ENCODE results near the gene ABCC6.

The ABCC6 gene

GRCh38 chr16:16147316-16147999 lies 75.8 kb downstream of the ABCC6 start:
- Histone ChIP-seq H3K27me3 (replicated peaks; ENCODE audit: control insufficient read depth, insufficient read depth, low read length, poor library complexity, severe bottlenecking) (no peaks in the 10 kb centered on the region), H3K9me3 (ENCODE audit: control insufficient read depth, low read length) (no peaks in the 10 kb centered on the region), H3K36me3 (ENCODE audit: control insufficient read depth, insufficient read depth, low read length) (peaks cover 19% of the 10 kb centered on the region), H3K4me1 (ENCODE audit: control insufficient read depth, insufficient read depth, low read length, poor library complexity, severe bottlenecking) (no peaks in the 10 kb centered on the region), H3K27ac (ENCODE audit: insufficient read depth, low read length, poor library complexity, severe bottlenecking) (no peak overlapping the region), H3K4me3 (ENCODE audit: insufficient read depth, low read depth, low read length, poor library complexity, severe bottlenecking) (no peak overlapping the region)
- DNase-seq, result no peak

DNA sequence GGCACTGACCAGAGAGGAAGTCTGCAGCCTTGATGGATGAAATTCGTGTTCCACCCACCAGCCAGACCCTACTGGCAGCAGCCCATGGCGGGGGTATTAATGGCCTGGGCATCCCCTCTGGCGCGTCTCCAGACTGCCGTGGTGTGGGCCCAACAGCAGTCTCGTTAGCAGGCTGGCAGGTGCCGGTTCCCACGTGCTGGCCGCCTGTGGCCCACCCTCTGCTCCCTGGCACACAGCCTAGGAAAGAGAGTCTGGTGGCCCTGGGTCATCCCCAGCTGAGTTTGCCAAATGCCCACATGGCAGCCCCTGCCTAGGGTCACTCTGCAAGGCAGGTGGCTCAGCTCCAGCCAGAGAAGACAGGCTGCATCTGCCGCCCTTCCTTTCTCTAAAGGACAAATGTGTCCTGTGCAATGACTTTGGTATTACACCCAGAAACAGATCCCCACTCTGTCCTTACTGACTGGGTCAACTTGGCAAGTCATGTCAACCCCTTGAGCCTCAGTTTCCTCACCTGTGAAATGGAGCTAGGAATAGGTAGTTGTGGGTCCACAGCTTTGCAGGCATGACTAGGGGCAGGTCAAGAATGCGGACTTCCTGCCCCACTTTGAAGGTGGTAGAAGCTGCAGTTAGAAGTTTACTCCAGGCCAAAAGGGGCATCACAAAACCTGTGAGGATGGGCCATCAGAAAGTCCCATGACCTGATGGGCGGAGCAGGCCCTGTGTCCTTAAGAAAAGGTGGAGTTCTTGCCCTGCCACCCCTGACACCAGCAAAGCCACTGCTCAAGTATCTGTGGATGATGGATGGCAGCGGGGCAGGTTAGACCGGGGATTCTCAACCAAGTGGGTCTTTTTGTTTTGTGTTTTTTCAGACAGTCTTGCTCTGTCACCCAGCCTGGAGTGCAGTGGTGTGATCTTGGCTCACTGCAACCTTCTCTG lies 76.6 kb downstream of the ABCC6 start:
- no peaks in the 10 kb centered on the region for H3K9me3 ChIP-seq (ENCODE audit: control insufficient read depth, low read length)
- peaks cover 27% of the 10 kb centered on the region for H3K36me3 ChIP-seq (ENCODE audit: control insufficient read depth, insufficient read depth, low read length)
- H3K4me3 ChIP-seq (ENCODE audit: insufficient read depth, low read depth, low read length, poor library complexity, severe bottlenecking), result no peak overlapping the region
- DNase-seq, result no peak
- H3K27me3 ChIP-seq (replicated peaks; ENCODE audit: control insufficient read depth, insufficient read depth, low read length, poor library complexity, severe bottlenecking), result no peaks in the 10 kb centered on the region
- H3K4me1 ChIP-seq (ENCODE audit: control insufficient read depth, insufficient read depth, low read length, poor library complexity, severe bottlenecking), result no peaks in the 10 kb centered on the region
- no peak overlapping the region for H3K27ac ChIP-seq (ENCODE audit: insufficient read depth, low read length, poor library complexity, severe bottlenecking)

- Histone ChIP-seq H3K27ac (ENCODE audit: insufficient read depth, low read length, poor library complexity, severe bottlenecking) (no peak overlapping the region), H3K27me3 (replicated peaks; ENCODE audit: control insufficient read depth, insufficient read depth, low read length, poor library complexity, severe bottlenecking) (no peaks in the 10 kb centered on the region), H3K36me3 (ENCODE audit: control insufficient read depth, insufficient read depth, low read length) (peaks cover 40% of the 10 kb centered on the region), H3K9me3 (ENCODE audit: control insufficient read depth, low read length) (no peaks in the 10 kb centered on the region), H3K4me1 (ENCODE audit: control insufficient read depth, insufficient read depth, low read length, poor library complexity, severe bottlenecking) (no peaks in the 10 kb centered on the region), H3K4me3 (ENCODE audit: insufficient read depth, low read depth, low read length, poor library complexity, severe bottlenecking) (no peak overlapping the region)
- no peak for DNase-seq
Measured at GRCh38 chr16:16145286-16145685, 78.0 kb downstream of the ABCC6 start.

DNA sequence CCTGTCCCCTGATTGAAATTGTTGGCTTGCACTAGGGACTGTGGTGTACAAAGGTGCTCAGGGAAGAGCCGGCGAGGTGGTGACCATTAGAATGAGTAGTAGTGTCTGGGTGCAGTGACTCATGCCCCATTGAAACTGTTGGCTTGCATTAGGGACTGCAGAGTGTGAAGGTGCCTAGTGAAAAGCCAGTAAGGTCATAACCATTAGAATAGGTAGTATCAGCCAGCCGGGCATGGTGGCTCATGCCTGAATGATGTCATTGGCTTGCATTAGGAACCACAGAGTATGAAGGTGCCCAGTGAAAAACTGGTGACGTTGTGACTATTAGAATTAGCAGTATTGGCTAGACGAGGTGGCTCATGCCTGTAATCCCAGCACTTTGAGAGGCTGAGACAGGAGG lies 78.9 kb downstream of the ABCC6 start:
- H3K4me3 ChIP-seq (ENCODE audit: insufficient read depth, low read depth, low read length, poor library complexity, severe bottlenecking), result no peak overlapping the region
- no peak for DNase-seq
- H3K9me3 ChIP-seq (ENCODE audit: control insufficient read depth, low read length), result no peaks in the 10 kb centered on the region
- peaks cover 49% of the 10 kb centered on the region for H3K36me3 ChIP-seq (ENCODE audit: control insufficient read depth, insufficient read depth, low read length)
- H3K4me1 ChIP-seq (ENCODE audit: control insufficient read depth, insufficient read depth, low read length, poor library complexity, severe bottlenecking), result no peaks in the 10 kb centered on the region
- no peak overlapping the region for H3K27ac ChIP-seq (ENCODE audit: insufficient read depth, low read length, poor library complexity, severe bottlenecking)
- H3K27me3 ChIP-seq (replicated peaks; ENCODE audit: control insufficient read depth, insufficient read depth, low read length, poor library complexity, severe bottlenecking), result no peaks in the 10 kb centered on the region

DNA sequence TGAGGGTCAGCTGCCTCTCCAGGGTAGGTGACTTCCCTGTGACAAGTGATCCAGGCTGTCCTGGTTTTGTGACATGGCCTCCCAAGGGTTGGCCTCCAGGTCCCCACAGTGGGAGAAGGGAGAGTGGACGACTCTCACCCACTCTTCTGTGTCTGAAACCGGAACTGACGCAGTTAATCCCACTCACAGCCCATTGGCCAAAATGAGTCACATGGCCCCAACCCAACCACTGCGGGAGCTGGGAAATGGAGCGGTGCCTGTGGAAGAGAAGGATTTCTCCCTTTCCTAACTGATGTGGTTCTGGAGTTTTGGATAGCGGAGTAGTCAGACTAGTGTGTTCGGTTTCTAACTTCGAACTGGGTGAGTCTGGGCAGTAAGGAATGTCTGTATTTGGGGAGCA lies 79.4 kb downstream of the ABCC6 start:
- no peak for DNase-seq
- H3K36me3 ChIP-seq (ENCODE audit: control insufficient read depth, insufficient read depth, low read length), result peaks cover 53% of the 10 kb centered on the region

GRCh38 chr16:16143038-16143763 lies 80.1 kb downstream of the ABCC6 start:
- no peak for DNase-seq
- Histone ChIP-seq H3K4me1 (ENCODE audit: control insufficient read depth, insufficient read depth, low read length, poor library complexity, severe bottlenecking) (no peaks in the 10 kb centered on the region), H3K36me3 (ENCODE audit: control insufficient read depth, insufficient read depth, low read length) (peaks cover 61% of the 10 kb centered on the region), H3K27me3 (replicated peaks; ENCODE audit: control insufficient read depth, insufficient read depth, low read length, poor library complexity, severe bottlenecking) (no peaks in the 10 kb centered on the region), H3K9me3 (ENCODE audit: control insufficient read depth, low read length) (no peaks in the 10 kb centered on the region), H3K4me3 (ENCODE audit: insufficient read depth, low read depth, low read length, poor library complexity, severe bottlenecking) (no peak overlapping the region), H3K27ac (ENCODE audit: insufficient read depth, low read length, poor library complexity, severe bottlenecking) (no peak overlapping the region)

More for the DNA sequence above, 79.4 kb downstream of the ABCC6 start:
- no peaks in the 10 kb centered on the region for H3K4me1 ChIP-seq (ENCODE audit: control insufficient read depth, insufficient read depth, low read length, poor library complexity, severe bottlenecking)
- no peaks in the 10 kb centered on the region for H3K9me3 ChIP-seq (ENCODE audit: control insufficient read depth, low read length)
- H3K4me3 ChIP-seq (ENCODE audit: insufficient read depth, low read depth, low read length, poor library complexity, severe bottlenecking), result no peak overlapping the region
- H3K27ac ChIP-seq (ENCODE audit: insufficient read depth, low read length, poor library complexity, severe bottlenecking), result no peak overlapping the region
- H3K27me3 ChIP-seq (replicated peaks; ENCODE audit: control insufficient read depth, insufficient read depth, low read length, poor library complexity, severe bottlenecking), result no peaks in the 10 kb centered on the region

DNA sequence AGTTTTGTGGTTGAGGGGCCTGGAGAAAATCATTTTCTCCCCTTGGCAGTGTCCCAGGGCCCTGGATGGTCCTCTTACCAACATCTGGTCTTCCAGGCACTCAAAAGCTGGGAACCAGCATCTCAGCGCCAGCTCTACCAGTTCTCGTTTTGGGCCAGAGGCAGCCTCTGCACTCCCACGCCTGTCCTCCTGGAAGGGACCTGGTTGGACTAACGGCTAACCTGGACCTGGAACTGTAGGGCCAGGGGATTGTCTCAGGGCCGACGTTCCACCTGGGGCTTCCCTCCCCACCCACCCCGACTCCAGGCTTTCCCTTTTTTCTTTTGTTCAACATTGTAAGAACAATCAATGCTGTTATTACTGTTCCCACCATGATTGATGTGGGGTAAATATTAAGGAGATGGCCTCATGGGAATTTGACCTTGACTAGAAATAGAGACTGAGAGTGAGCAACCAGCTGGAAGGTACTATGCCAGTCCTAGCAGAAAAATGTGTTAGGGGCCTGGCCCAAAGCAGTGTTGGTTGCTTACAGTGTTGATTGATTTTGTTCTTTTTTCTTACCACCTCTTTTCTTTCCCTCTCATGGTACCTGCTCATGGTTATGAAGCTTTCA lies 81.4 kb downstream of the ABCC6 start:
- H3K36me3 ChIP-seq (ENCODE audit: control insufficient read depth, insufficient read depth, low read length), result peaks cover 67% of the 10 kb centered on the region

DNA sequence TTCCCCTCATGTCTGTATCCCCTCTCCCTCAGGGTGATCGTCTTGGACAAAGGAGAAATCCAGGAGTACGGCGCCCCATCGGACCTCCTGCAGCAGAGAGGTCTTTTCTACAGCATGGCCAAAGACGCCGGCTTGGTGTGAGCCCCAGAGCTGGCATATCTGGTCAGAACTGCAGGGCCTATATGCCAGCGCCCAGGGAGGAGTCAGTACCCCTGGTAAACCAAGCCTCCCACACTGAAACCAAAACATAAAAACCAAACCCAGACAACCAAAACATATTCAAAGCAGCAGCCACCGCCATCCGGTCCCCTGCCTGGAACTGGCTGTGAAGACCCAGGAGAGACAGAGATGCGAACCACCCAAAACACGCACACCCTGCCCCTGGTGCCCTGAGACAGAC lies 82.2 kb downstream of the ABCC6 start:
- Histone ChIP-seq H3K36me3 (ENCODE audit: control insufficient read depth, insufficient read depth, low read length) (peaks cover 71% of the 10 kb centered on the region), H3K4me1 (ENCODE audit: control insufficient read depth, insufficient read depth, low read length, poor library complexity, severe bottlenecking) (no peaks in the 10 kb centered on the region), H3K9me3 (ENCODE audit: control insufficient read depth, low read length) (no peaks in the 10 kb centered on the region), H3K4me3 (ENCODE audit: insufficient read depth, low read depth, low read length, poor library complexity, severe bottlenecking) (no peak overlapping the region), H3K27me3 (replicated peaks; ENCODE audit: control insufficient read depth, insufficient read depth, low read length, poor library complexity, severe bottlenecking) (no peaks in the 10 kb centered on the region), H3K27ac (ENCODE audit: insufficient read depth, low read length, poor library complexity, severe bottlenecking) (no peak overlapping the region)
- DNase-seq, result no peak

More for the DNA sequence above, 81.4 kb downstream of the ABCC6 start:
- Histone ChIP-seq H3K4me1 (ENCODE audit: control insufficient read depth, insufficient read depth, low read length, poor library complexity, severe bottlenecking) (no peaks in the 10 kb centered on the region), H3K9me3 (ENCODE audit: control insufficient read depth, low read length) (no peaks in the 10 kb centered on the region), H3K27me3 (replicated peaks; ENCODE audit: control insufficient read depth, insufficient read depth, low read length, poor library complexity, severe bottlenecking) (no peaks in the 10 kb centered on the region), H3K4me3 (ENCODE audit: insufficient read depth, low read depth, low read length, poor library complexity, severe bottlenecking) (no peak overlapping the region), H3K27ac (ENCODE audit: insufficient read depth, low read length, poor library complexity, severe bottlenecking) (no peak overlapping the region)
- DNase-seq, result no peak

DNA sequence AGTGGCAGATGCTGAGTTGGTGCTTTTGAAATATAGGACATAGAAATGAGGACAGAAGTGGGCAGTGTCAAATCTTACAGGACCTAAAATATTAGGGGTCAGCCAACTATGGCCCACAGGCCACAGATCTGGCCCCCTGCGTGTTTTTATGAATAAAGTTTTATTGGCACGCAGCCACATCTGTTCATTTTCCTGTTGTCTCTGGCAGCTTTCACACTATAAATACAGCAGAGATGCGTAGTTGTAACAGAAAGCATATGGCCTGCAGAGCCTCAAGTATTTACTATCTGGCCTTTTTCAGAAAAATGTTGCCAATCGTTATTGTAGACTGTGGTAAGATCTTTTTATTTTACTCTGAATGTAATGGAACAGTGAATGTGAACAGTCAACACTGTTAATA lies 82.8 kb downstream of the ABCC6 start:
- no peak for DNase-seq
- no peaks in the 10 kb centered on the region for H3K9me3 ChIP-seq (ENCODE audit: control insufficient read depth, low read length)
- H3K27ac ChIP-seq (ENCODE audit: insufficient read depth, low read length, poor library complexity, severe bottlenecking), result no peak overlapping the region
- peaks cover 73% of the 10 kb centered on the region for H3K36me3 ChIP-seq (ENCODE audit: control insufficient read depth, insufficient read depth, low read length)
- H3K27me3 ChIP-seq (replicated peaks; ENCODE audit: control insufficient read depth, insufficient read depth, low read length, poor library complexity, severe bottlenecking), result no peaks in the 10 kb centered on the region
- H3K4me3 ChIP-seq (ENCODE audit: insufficient read depth, low read depth, low read length, poor library complexity, severe bottlenecking), result no peak overlapping the region
- H3K4me1 ChIP-seq (ENCODE audit: control insufficient read depth, insufficient read depth, low read length, poor library complexity, severe bottlenecking), result no peaks in the 10 kb centered on the region
